OCI-LY7 (cell line): Measurements from ENCODE around the gene MAPK12. TPM values are rescaled to one million over a fixed set of nuclear protein-coding genes. Genes with fewer than 3 reads are reported as not detected.

Experiments used
- BruUV-seq: library from RNA; stranded (reverse); fragments of 400-500 nt; replicated peaks from 2 replicates; lab custom pipeline; 2021; lab: Mats Ljungman, UMichigan
- CTCF ChIA-PET: fragments of 300-600 bp; sonication (Branson Sonifier 250); formaldehyde crosslinking; loops from one replicate; lab custom pipeline; 2022; ENCODE audit warnings: antibody characterized with exemption; ENCODE audit not compliant: unreplicated experiment; lab: Charles Lee
- POLR2A ChIA-PET: fragments of 300-600 bp; sonication (Branson Sonifier 250); formaldehyde crosslinking; loops from one replicate; lab custom pipeline; 2022; ENCODE audit warnings: antibody characterized with exemption; lab: Charles Lee
- DNase-seq: peaks from one replicate; pipeline ENCODE4 v3.0.0-alpha.2; 2015; ENCODE audit warnings: low spot score
- H2AFZ ChIP-seq: fragments of 200-600 bp; sonication (generic), shearing (Covaris generic); 2 replicates; pipeline ENCODE4 v1.6.1; 2014; ENCODE audit warnings: mild to moderate bottlenecking, antibody characterized with exemption, low read length, moderate library complexity
- H3K27ac ChIP-seq: fragments of 200-600 bp; sonication (generic); 2 replicates; pipeline ENCODE4 v1.5.1; 2014; ENCODE audit warnings: mixed run types, low read depth, mild to moderate bottlenecking, moderate library complexity, low read length, inconsistent platforms; ENCODE audit not compliant: poor library complexity, severe bottlenecking
- H3K36me3 ChIP-seq: fragments of 200-600 bp; sonication (generic); 2 replicates; pipeline ENCODE4 v1.6.1; 2014; ENCODE audit warnings: mild to moderate bottlenecking, antibody characterized with exemption, low read length, moderate library complexity, mixed read lengths; ENCODE audit not compliant: insufficient read depth
- H3K4me1 ChIP-seq: fragments of 200-600 bp; sonication (generic); 2 replicates; pipeline ENCODE4 v1.5.1; 2014; ENCODE audit warnings: mild to moderate bottlenecking, low read length; ENCODE audit not compliant: insufficient read depth, poor library complexity, severe bottlenecking
- H3K4me2 ChIP-seq: fragments of 200-600 bp; sonication (generic); 2 replicates; pipeline ENCODE4 v1.6.1; 2014; ENCODE audit warnings: mild to moderate bottlenecking, low read length
- H3K4me3 ChIP-seq: fragments of 200-600 bp; sonication (generic); 2 replicates; pipeline ENCODE4 v1.5.1; 2014; ENCODE audit warnings: mild to moderate bottlenecking, low read depth, low read length; ENCODE audit not compliant: poor library complexity, severe bottlenecking
- H3K79me2 ChIP-seq: fragments of 200-600 bp; sonication (generic); 2 replicates; pipeline ENCODE4 v1.6.1; 2016; ENCODE audit warnings: low read depth, mild to moderate bottlenecking, low read length, moderate library complexity, mixed read lengths; ENCODE audit not compliant: insufficient read depth
- H3K9me2 ChIP-seq: fragments of 200-600 bp; sonication (generic); 2 replicates; pipeline ENCODE4 v1.6.1; 2016; ENCODE audit warnings: mild to moderate bottlenecking, low read length, mixed read lengths; ENCODE audit not compliant: insufficient read depth
- H3K9me3 ChIP-seq: fragments of 200-600 bp; sonication (generic); 2 replicates; pipeline ENCODE4 v1.6.1; 2014; ENCODE audit warnings: mild to moderate bottlenecking, mixed run types, low read length, mixed read lengths
- H4K20me1 ChIP-seq: fragments of 200-600 bp; sonication (generic); 2 replicates; pipeline ENCODE4 v1.6.1; 2014; ENCODE audit warnings: mild to moderate bottlenecking, antibody characterized with exemption, low read length, moderate library complexity, mixed read lengths; ENCODE audit not compliant: insufficient read depth
- CTCF ChIP-seq: fragments of 200-600 bp; sonication (generic); conservative IDR thresholded peaks from 2 replicates; pipeline ENCODE4 v1.5.1; 2014; ENCODE audit warnings: mild to moderate bottlenecking, antibody characterized with exemption, low read length, moderate library complexity, mixed read lengths
- EZH2phosphoT487 ChIP-seq: fragments of 200-600 bp; sonication (generic); IDR thresholded peaks from 2 replicates; pipeline ENCODE4 v1.6.1; 2018; ENCODE audit warnings: low read depth, borderline replicate concordance, mild to moderate bottlenecking, mixed run types, antibody characterized with exemption, low read length, moderate library complexity, mixed read lengths
- intact Hi-C: fragments of 100-400 bp; cut with micrococcal nuclease; formaldehyde crosslinking; loops from one replicate; pipeline ENCODE4 v1.10.0; 2022; ENCODE audit not compliant: unreplicated experiment
- total RNA-seq, 2 experiments: library from RNA; depleted of rRNA in 1 of 2; stranded (reverse); fragments of >200 nt in 1 of 2; shearing (Covaris generic) in 1 of 2; gene quantifications; 2 replicates each; pipeline ENCODE4 v1.2.3, GENCODE V29; 2014 to 2022

The MAPK12 gene
- total RNA-seq, 2 experiments from 2014 or later, result 84.9 to 93.6 TPM

GRCh38 chr22:50281957-50282356 lies 20.5 kb upstream of the MAPK12 start:
- POLR2A ChIA-PET, result no interaction called here
- H3K9me3 ChIP-seq, result no peaks in the 10 kb centered on the region
- no peak overlapping the region for H3K4me3 ChIP-seq
- H4K20me1 ChIP-seq, result no peaks in the 10 kb centered on the region
- no peak overlapping the region for H3K4me2 ChIP-seq
- no peaks in the 10 kb centered on the region for H3K36me3 ChIP-seq
- intact Hi-C loops, result no loop called here
- H3K27ac ChIP-seq, result no peak overlapping the region
- H3K79me2 ChIP-seq, result no peaks in the 10 kb centered on the region
- H2AFZ ChIP-seq, result no peak overlapping the region
- no TSS peak for BruUV-seq
- CTCF ChIA-PET, result no interaction called here
- no peaks in the 10 kb centered on the region for H3K9me2 ChIP-seq
- no peaks in the 10 kb centered on the region for H3K4me1 ChIP-seq
- DNase-seq, result no peak
- TF ChIP-seq CTCF (no peak), EZH2phosphoT487 (no peak)

GRCh38 chr22:50281384-50281760 lies 19.9 kb upstream of the MAPK12 start:
- no peak for DNase-seq
- H3K4me1 ChIP-seq, result peaks cover 4% of the 10 kb centered on the region
- TF ChIP-seq EZH2phosphoT487, result no peak
- no peak for TF ChIP-seq CTCF
- no peak overlapping the region for H3K4me2 ChIP-seq
- no peaks in the 10 kb centered on the region for H3K9me2 ChIP-seq
- intact Hi-C loops, result no loop called here
- no peaks in the 10 kb centered on the region for H3K79me2 ChIP-seq
- CTCF ChIA-PET, result no interaction called here
- POLR2A ChIA-PET, result no interaction called here
- no peak overlapping the region for H3K4me3 ChIP-seq
- no peaks in the 10 kb centered on the region for H4K20me1 ChIP-seq
- no peaks in the 10 kb centered on the region for H3K9me3 ChIP-seq
- H2AFZ ChIP-seq, result no peak overlapping the region
- peaks cover 1% of the 10 kb centered on the region; the same call in 1 of the 2 replicates for H3K36me3 ChIP-seq
- H3K27ac ChIP-seq, result no peak overlapping the region
- no TSS peak for BruUV-seq

GRCh38 chr22:50280708-50281383 lies 19.4 kb upstream of the MAPK12 start:
- Histone ChIP-seq H3K9me2 (no peaks in the 10 kb centered on the region), H3K9me3 (peaks cover 4% of the 10 kb centered on the region; the same call in 1 of the 2 replicates), H3K4me2 (no peak overlapping the region), H3K79me2 (no peaks in the 10 kb centered on the region), H3K4me1 (peaks cover 6% of the 10 kb centered on the region), H2AFZ (no peak overlapping the region), H3K4me3 (no peak overlapping the region), H3K27ac (no peak overlapping the region), H4K20me1 (no peaks in the 10 kb centered on the region), H3K36me3 (peaks cover 6% of the 10 kb centered on the region; the same call in 1 of the 2 replicates)
- DNase-seq, result no peak
- no peak for TF ChIP-seq EZH2phosphoT487
- TF ChIP-seq CTCF, result no peak
- POLR2A ChIA-PET, result no interaction called here
- intact Hi-C loops, result no loop called here
- CTCF ChIA-PET, result no interaction called here
- BruUV-seq, result no TSS peak
